ENCODE measurements around the gene RRP1.

- TF ChIP-seq CTCF (IDR thresholded peaks at IDR 0.05) = no peak
- no peak for TF ChIP-seq EP300 (IDR thresholded peaks at IDR 0.05)
Measured at GRCh38 chr21:43849532-43850299, 60.3 kb downstream of the RRP1 start.

Measured in tibial nerve (tissue), 4 donors.